Stimulated activated CD8-positive, alpha-beta memory T cell treated with anti-CD3 and anti-CD28 coated beads, Interleukin-4, amount 100 ng/mL, for 48 hours (primary cell): ENCODE measurements around the gene CCDC183.
"Not testable (repeated sequence)": the region's sequence is repeated elsewhere in the genome, so short reads cannot be mapped to it uniquely, and the experiment has no call there.

Source experiments
- DNase-seq: peaks from one replicate; pipeline ENCODE4 v3.0.0-alpha.2; 2020

CCDC183 gene

DNA sequence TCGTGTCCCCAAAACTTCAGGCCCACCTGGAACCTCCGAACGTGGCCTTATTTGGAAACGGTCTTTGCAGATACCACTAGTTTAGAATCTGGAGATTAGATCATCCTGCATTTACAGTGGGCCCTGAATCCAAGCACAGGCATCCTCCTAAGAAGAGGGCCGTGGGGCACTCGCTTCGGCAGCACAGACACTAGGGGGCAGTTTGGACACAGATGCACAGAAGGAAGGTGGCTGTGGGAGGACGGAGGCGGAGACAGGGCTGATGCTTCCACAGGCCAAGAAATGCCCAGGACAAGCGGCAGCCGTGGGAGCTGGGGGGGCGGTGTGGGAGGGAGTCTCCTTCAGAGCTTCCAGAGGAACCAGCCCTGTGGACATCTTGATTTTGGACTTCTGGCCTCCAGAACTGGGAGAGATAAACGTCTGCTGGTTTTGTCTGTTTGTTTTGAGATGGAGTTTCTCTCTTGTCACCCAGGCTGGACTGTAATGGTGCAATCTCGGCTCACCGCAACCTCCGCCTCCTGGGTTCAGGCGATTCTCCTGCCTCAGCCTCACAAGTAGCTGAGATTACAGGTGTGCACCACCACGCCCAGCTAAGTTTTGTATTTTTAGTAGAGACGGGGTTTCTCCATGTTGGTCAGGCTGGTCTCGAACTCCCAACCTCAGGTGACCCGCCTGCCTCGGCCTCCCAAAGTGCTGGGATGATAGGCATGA, 35.1 kb upstream of the CCDC183 start:
- DNase-seq = peak; percentile 56

DNA sequence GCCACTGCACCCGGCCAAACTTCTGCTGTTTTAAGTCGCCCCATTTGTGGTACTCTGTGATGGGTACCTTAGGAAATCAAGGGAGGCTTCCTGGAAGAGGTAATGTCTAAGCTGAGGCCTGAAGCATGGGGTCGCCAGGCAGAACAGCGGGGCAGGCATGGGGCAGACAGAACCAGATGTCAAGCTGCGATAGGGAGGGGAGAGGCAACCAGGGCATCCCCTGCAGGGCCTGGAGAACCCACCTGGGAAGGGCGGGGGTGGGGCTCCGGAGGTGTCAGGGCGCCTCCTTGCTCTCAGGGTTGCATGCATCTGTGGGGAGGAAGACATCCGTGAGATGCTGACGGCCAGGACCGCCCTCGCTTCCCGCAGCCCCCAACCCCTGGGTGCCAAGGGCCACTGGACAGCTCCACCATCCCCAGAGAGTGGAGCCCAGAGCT, 34.6 kb upstream of the CCDC183 start:
- no peak for DNase-seq

DNA sequence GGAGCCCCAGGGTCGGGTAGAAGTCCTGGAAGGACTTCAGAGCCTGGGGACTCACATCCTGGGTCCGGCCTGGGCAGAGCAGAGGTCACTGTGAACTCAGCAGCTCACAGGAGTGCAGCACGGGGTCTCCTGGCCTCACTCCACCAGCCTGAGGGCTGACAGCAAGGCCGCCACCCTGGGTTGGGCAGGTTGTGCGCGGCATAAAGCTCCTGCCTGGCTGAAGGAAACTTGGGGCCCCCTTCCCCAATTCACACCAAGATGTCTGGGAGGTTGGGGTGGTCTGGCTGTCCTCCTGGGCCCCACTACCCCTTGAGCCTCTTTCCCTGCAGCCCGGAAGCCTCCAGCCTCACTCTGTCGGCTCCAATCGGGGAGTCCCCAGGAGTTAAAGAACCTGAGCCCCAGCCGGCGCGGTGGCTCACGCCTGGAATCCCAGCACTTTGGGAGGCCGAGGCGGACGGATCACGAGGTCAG, 33.9 kb upstream of the CCDC183 start:
- DNase-seq = no peak

DNA sequence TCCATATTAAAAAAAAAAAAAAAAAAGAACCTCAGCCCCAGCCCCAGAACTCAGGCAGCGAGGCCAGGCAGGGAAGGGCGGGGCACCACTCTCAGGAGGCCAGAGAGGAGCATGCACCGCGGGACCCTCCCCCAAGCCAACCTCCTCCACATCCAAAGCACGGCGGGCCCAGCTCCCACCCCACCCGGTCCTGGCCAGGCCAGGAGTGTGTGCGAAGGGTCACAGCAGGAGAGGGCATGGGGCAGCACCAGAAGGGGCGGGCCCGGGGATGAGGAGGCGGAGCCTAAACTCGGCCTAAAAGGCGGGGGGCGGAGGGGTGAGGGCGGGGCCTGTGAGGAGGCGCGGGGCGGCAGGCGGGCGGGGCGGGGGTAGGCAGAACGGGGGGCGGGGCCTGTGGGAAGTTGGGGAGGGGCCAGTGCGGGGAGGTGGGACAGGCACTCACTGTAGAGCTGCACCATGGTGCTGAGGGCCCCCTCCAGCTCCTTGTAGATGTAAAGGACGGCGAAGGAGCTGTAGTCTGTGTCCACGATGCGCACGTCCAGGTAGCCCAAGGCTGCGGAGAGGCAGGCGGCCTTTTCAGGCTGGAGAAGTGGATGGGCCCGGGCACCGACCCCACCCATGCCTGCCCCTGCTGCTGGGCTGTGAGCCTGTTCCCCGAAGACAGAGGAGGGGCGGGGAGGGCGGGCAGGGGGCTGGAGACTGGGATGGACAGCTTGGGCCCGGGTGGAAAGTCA, 33.1 kb upstream of the CCDC183 start:
- peak; percentile 80 for DNase-seq

GRCh38 chr9:136763649-136764035, 32.5 kb upstream of the CCDC183 start:
- DNase-seq = no peak

GRCh38 chr9:136764301-136764891, 31.7 kb upstream of the CCDC183 start, which contains the start of gene LCN15:
Gene LCN15, minus strand, starts transcription at chr9:136764518. Its CDS starts 30 bp downstream, at chr9:136764488.
- DNase-seq = no peak

- DNase-seq = no peak
These were observed 31.1 kb upstream of the CCDC183 start for GRCh38 chr9:136765041-136765440.

DNA sequence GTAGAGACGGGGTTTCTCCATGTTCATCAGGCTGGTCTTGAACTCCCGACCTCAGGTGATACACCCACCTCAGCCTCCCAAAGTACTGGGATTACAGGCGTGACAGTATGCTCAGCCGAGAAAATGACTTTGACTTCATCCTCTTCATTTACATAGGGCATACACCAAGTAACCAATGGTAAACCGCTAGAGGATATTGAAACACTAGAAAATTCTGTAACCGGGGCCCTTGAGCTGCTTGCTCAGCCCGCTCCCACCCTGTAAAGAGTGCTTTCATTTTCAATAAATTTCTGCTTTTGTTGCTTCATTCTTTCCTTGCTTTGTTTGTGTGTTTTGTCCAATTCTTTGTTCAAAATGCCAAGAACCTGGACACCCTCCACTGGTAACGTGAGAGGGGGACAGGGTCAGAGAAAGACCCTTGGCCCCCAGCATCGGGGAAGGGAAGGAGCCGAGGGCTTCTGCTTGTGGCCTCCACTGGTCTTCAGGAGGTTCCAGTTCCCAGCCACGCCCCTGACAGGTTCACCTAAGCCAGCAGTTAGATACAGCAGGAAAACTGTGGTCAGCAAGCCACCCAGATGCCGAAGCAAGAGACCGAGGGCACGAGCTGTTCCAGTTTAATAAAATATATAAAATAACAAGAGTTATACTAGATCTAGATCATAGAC, 30.3 kb upstream of the CCDC183 start:
- DNase-seq = not testable (repeated sequence)

DNA sequence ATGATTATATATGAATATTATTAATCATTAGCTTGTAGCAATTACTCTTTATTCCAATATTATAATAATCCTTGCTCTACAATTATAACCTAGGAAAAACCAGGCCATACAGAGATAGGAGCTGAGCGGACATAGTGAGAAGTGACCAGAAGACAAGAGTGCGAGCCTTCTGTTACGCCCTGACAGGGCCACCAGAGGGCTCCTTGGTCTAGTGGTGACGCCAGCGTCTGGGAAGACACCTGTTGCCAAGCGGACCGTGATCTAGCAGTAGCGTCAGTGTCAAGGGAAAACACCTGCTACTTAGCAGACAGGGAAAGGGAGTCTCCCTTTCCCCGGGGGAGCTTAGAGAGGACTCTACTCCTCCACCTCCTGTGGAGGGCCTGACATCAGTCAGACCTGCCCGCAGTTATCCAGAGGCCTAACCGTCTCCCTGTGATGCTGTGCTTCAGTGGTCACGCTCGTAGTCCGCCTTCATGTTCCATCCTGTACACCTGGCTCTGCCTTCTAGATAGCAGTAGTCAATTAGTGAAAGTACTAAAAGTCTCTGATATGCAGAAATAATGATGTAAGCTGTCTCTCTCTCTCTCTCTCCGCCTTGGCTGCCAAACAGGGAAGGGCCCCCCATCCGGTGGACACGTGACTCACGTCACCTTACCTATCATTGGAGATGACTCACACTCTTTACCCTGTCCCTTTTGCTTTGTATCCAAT, 29.6 kb upstream of the CCDC183 start:
- DNase-seq = peak; percentile 60

- peak; percentile 78 for DNase-seq
These were observed 26.4 kb upstream of the CCDC183 start for GRCh38 chr9:136769710-136770191.

- DNase-seq = no peak
These were observed 24.2 kb upstream of the CCDC183 start for GRCh38 chr9:136771907-136772415.

DNA sequence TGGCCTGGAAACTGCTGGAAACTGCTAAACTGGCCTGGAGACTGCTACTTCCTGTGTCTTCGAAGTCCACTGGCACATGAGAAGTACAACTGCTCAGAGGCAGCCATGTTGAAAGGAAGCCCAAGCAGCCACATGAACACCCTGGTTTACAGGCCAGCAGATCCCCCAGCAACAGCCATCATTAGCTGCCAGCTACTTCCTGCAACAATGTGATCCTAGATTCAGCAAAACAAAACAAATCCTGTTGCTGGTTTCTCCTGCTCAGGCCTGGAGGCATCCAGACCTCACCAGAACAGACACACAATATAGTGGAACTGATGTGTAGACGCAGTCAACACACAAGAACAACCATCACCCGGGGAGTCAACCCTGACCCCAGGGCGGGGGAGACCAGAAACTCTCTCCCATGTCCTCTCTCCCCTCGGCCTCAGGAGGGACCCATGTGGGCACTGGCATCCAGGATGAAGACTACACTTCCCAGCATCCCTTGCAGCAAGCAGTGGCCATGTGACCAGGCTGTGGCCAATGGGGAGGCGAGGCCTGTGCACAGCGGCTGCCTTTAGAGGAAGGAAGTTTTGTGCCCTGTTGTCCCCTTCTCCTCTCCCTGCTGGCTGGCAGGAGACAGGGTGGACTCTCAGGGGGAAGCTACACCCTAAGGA, 22.6 kb upstream of the CCDC183 start:
- peak; percentile 59 for DNase-seq

GRCh38 chr9:136774416-136775045, 21.6 kb upstream of the CCDC183 start:
- no peak for DNase-seq

DNA sequence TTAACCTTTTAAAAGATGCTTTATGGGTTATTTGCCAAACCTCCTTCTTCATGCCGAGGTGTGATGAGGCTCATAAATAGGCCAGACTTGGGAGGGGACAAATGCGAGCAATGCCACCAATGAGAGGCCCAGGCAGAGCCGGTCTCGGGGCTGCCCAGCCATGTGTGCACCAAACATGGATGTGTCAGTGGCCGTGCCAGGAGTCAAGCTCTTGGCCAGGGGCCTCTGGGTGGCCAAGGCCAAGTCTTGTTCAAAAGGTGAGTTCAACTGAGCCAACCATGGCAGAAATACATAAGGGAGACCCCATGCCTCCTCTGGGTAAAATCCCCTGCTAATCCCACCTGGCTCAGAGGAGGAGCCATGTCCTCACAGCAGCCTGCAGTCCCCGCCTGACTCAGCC, 20.9 kb upstream of the CCDC183 start:
- no peak for DNase-seq

GRCh38 chr9:136776947-136777346, 19.2 kb upstream of the CCDC183 start:
- no peak for DNase-seq

DNA sequence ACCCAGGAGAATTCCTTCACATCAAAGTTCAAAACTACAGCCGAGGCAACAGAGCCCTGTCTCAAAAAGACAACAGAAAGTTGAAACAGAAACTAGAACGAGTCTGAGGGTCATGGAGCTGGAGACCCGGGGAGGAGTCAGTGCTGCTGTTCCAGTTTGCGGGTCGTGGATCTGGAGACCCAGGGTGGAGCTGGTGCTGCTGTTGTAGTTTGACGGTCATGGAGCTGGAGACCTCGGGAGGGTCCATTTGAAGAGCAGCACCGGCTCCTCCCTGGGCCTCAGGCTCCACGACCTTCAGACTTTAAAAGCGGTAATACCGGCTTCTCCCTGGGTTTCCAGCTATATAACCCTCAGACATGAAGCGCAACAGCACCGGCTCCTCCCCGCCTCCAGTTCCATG, 18.8 kb upstream of the CCDC183 start:
- DNase-seq = no peak

DNA sequence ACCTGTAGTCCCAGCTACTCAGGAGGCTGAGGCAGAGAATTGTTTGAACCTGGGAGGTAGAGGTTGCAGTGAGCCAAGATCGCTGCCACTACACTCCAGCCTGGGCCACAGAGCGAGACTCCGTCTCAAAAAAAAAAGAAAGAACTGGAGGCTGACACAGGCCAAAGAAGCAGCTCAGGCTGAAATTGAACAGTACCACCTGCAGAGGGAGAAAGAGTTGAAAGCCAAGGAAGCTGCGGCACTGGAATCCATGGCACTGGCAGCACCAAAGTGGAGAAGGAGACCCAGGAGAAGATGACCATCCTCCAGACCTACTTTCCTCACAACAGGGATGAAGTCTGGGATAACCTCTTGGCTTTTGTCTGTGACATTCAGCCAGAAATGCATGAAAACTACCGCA, 16.3 kb upstream of the CCDC183 start:
- DNase-seq = no peak

DNA sequence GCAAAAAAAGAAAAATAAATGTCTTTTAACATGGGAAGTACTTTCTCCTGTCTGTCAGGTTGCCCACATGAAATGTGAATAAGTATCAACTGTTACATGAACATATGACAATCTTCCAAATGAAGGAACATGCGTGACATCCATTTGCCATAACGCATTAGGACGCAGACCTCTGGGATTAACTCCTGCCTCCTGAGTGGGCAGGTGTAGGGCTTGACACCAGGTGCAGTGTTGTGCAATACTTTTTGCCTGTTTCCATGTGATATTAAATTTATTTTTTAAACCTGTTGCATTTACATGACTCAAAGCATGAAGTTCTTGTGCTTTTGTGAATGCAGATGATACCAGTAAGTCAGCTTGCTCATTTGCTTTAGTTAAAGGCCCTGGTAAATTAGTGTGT, 13.7 kb upstream of the CCDC183 start:
- DNase-seq = no peak

DNA sequence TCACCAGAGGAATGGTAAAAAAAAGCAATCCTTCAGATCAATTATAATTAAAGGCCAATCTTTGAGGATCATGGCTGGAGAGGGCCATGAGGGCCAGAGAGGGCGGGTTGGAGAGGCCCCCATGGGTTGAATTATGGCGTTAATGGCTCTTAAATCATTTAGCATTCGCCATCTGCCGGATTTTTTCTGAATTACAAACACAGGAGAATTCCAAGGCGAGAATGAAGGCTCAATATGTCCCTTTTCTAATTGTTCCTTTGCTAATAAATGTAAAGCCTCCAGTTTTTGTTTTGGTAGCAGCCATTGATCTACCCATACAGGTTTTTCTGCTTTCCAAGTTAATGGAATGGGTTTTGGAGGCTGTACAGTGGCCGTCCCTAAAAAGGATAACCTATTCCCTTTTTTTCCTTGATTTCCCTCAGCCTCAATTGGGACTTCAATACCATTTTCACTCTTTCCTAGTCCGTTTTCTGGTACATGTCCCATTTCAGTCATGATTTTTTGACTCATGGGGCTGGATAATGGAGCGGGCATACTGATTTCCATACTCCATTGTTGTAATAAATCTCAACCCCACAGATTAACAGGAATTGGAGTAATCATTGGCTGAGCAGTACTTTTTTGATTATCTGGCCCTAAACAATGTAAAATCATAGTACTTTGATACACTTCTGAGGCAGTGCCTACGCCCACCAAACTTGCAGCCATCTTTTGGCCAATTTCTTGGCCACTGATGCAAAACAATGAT, 11.7 kb upstream of the CCDC183 start:
- no peak for DNase-seq

GRCh38 chr9:136784997-136785361, 11.2 kb upstream of the CCDC183 start:
- no peak for DNase-seq
